Spinal cord (tissue), 10 donors: Measurements from ENCODE around the gene AGBL4. TPM values are rescaled to one million over a fixed set of nuclear protein-coding genes. Genes with fewer than 3 reads are reported as not detected.

Source experiments
- DNase-seq, 6 donors: peaks; one replicate each; pipeline versions ENCODE4 v3.0.0 to v3.0.0-alpha.2; 2013 to 2015; ENCODE audit warnings: low spot score in 6 of 6, low read depth in 4 of 6
- H3K27ac ChIP-seq: one replicate; pipeline ENCODE4 v1.5.1; 2013; ENCODE audit warnings: low read depth, low read length, control low read depth
- H3K27me3 ChIP-seq: one replicate; pipeline ENCODE4 v1.6.1; 2013; ENCODE audit warnings: low read length; ENCODE audit not compliant: control insufficient read depth, insufficient read depth
- H3K36me3 ChIP-seq: one replicate; pipeline ENCODE4 v1.6.1; 2013; ENCODE audit warnings: low read length; ENCODE audit not compliant: control insufficient read depth, insufficient read depth
- H3K4me1 ChIP-seq: one replicate; pipeline ENCODE4 v1.6.1; 2013; ENCODE audit warnings: low read length; ENCODE audit not compliant: control insufficient read depth, insufficient read depth
- H3K4me3 ChIP-seq: one replicate; pipeline ENCODE4 v1.5.1; 2013; ENCODE audit warnings: low read depth, low read length, control low read depth
- H3K9me3 ChIP-seq: one replicate; pipeline ENCODE4 v1.6.1; 2013; ENCODE audit warnings: low read length; ENCODE audit not compliant: control insufficient read depth, insufficient read depth
- WGBS: methylation state at CpG from one replicate; pipeline ENCODE4 v1.1.5; 2013; ENCODE audit warnings: missing lambda C conversion rate; ENCODE audit not compliant: insufficient coverage; 5-methylcytosine and 5-hydroxymethylcytosine counted together
- long read RNA-seq, 4 donors: transcript quantifications; one replicate each; lab custom pipeline, GENCODE V29; 2026
- polyA plus RNA-seq, 2 donors: library from polyadenylated mRNA; unstranded; fragments of 120-200 nt; gene quantifications; one replicate each; pipeline ENCODE4 v1.2.1, GENCODE V29; 2013; ENCODE audit not compliant: insufficient read length in 2 of 2
- total RNA-seq, 2 donors: library from RNA; depleted of rRNA in 1 of 2; stranded (reverse); fragments of 120-200 nt in 1 of 2; fragments of >200 nt in 1 of 2; gene quantifications; one replicate each; pipeline versions ENCODE4 v1.2.3 to v1.2.4, GENCODE V29; 2013 to 2014
- donor health status: healthy.

The AGBL4 gene
- total RNA-seq, result 1 to 10 TPM; 5.1 to 6.8 TPM
- polyA plus RNA-seq, result 1 to 10 TPM; 3.8 to 4.3 TPM
- long read RNA-seq, donor 1, result 0 reads
- long read RNA-seq, donor 2, result 0 reads
- long read RNA-seq, donor 3, result 0 reads
- long read RNA-seq, donor 4, result 0 reads

DNA sequence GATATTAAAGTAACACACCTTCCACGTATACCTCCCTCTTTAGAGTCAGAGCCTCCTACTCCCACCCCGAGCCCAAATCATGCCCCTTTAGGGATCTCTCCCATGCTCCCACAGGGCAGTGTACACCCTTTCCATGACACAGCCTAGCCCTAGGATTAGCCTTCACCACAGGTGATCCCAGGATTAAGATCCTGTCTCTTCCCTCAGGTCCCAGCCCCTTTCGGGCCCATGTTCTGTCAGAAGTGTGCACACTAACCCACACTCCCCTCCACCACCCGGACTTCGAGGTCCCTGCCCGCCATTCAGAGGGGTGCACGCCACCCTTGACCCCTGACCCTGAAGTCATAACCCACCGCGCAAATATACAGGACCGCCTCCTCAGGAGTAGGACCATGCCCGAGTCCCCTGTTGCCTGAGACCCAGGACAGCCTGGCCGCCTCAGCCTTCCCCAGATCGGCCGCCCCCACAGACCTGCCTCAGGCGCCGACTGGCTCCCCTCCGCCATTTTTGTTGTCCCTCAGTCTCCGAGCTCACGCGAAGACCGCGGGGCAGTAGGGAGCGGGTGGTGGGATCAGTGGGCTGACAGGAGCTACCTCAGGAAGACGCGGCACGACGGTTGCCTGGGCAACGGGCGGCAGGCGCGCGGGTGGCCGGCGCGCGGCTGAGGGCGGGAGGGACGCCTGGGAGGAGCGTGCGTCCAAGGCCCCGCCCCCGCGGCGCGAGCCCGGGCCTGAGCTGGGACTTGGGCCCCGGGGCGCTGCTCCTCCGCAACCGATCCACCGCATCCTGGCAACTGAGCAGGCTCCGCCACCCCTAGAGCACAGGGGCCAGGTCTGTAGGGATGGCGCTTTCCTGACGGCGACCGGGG is at the start of gene AGBL4:
Gene AGBL4, minus strand, starts transcription at position 663 of the 868 bp plus-strand sequence.
- no peak within 1 kb of the TSS for H3K27ac ChIP-seq
- peaks cover 9% of the 10 kb centered on the region for H3K4me1 ChIP-seq
- peak within 1 kb of the TSS; percentile 39 for H3K4me3 ChIP-seq
- H3K9me3 ChIP-seq, result no peaks in the 10 kb centered on the region
- H3K36me3 ChIP-seq, result no peaks in the 10 kb centered on the region
- DNase-seq, result peak; percentile 41 to 95 (median 66)
- H3K27me3 ChIP-seq, result peaks cover 2% of the 10 kb centered on the region
- 4% methylated on average over 56 of the region's 56 CpGs for WGBS

GRCh38 chr1:50066806-50067205 is 43.1 kb upstream of the AGBL4 start:
- Histone ChIP-seq H3K27me3 (no peaks in the 10 kb centered on the region), H3K9me3 (no peaks in the 10 kb centered on the region), H3K27ac (no peak overlapping the region), H3K36me3 (no peaks in the 10 kb centered on the region), H3K4me1 (no peaks in the 10 kb centered on the region), H3K4me3 (no peak overlapping the region)
- no peak for DNase-seq
- no CpG with 5 or more reads among the region's 1 CpG for WGBS

DNA sequence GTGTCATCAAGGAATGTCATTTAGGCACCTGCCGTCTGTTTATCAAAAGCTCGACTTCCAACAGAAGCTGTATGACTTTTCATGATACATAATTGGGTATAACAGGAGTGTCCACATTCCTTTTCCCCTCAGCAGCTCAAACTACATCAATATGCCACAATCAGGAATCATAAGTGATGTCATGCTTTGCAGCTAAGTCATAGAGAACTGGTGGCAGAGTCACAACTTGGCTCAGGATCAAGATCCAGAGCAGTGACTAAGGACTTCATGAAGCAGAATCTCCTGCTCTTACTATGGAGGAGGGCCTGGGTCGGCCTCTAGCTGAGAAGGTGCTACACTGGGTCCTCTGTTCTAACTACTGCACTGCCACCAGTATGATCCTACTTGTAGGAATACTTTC is 36.5 kb upstream of the AGBL4 start:
- no peaks in the 10 kb centered on the region for H3K9me3 ChIP-seq
- 86% methylated on average over 1 of the region's 3 CpGs for WGBS
- DNase-seq, result no peak

DNA sequence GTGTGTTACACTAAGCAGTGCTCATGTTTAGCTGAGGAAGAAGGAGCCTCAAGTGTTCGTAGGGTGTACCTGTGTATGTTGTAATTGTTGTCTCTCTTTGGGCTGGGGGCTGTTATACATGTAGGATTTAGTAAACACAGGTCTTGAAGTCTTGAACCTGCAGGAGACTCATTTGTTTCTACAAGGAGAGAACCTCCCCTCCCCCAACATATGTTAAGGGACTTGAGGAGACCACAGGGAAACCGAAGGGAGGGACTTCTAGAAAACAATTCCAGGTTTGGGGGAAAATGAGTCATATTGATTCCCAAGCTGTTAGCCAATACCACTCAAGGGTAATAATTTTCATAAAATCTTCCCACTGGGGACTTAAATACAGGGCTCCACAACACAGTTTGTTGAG is 25.0 kb upstream of the AGBL4 start:
- no CpG with 5 or more reads among the region's 2 CpGs for WGBS
- Histone ChIP-seq H3K36me3 (no peaks in the 10 kb centered on the region), H3K9me3 (no peaks in the 10 kb centered on the region), H3K27me3 (peaks cover 14% of the 10 kb centered on the region), H3K4me1 (peaks cover 9% of the 10 kb centered on the region), H3K4me3 (no peak overlapping the region), H3K27ac (no peak overlapping the region)
- no peak for DNase-seq

More for the DNA sequence above, 36.5 kb upstream of the AGBL4 start:
- Histone ChIP-seq H3K36me3 (no peaks in the 10 kb centered on the region), H3K27ac (no peak overlapping the region), H3K4me3 (no peak overlapping the region), H3K27me3 (no peaks in the 10 kb centered on the region), H3K4me1 (no peaks in the 10 kb centered on the region)

DNA sequence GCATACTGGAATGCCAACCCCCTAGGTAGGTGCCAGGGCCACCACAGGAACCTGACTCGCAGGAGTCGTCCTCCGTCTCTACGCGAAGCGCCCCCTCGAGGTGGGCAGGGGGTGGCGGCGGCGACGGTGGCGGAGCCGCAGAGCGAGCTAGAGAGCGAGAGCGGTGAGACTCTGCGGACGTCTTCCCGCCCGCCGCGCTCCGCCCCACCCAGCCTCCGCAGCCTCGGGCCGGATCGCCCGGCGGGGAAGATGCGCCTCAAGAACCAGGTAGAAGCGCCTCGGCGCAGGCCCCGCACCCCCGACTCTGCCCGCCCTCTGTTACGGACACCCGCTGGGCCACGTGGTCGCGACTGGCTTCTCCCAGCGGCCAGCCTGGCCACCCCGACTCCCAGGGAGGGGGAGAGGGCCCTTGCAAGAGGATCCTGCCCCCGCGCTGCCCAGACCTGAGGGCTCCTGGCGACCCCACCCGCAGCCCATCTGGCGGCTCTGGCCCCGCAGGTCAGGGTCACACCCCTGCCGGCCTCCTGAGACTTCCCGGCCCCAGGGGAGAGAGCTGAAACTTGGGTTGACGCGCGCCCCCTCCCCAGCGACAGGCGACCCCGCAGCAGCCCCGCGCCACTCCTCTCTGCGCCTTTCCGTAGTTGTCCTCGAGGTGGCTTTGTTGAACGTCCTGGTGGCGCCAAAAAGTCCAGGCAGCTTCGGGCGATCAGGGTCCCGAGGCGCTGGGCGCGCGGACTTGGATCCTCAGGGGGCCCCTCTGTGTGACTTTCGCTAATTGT is 24.4 kb upstream of the AGBL4 start:
- Histone ChIP-seq H3K27me3 (peaks cover 14% of the 10 kb centered on the region), H3K27ac (no peak overlapping the region), H3K4me3 (peak overlapping the region; percentile 22), H3K9me3 (no peaks in the 10 kb centered on the region), H3K4me1 (peaks cover 9% of the 10 kb centered on the region), H3K36me3 (no peaks in the 10 kb centered on the region)
- peak in 2 of 6 donors; percentile 79 to 85 for DNase-seq
- WGBS, result 1% methylated on average over 71 of the region's 72 CpGs

DNA sequence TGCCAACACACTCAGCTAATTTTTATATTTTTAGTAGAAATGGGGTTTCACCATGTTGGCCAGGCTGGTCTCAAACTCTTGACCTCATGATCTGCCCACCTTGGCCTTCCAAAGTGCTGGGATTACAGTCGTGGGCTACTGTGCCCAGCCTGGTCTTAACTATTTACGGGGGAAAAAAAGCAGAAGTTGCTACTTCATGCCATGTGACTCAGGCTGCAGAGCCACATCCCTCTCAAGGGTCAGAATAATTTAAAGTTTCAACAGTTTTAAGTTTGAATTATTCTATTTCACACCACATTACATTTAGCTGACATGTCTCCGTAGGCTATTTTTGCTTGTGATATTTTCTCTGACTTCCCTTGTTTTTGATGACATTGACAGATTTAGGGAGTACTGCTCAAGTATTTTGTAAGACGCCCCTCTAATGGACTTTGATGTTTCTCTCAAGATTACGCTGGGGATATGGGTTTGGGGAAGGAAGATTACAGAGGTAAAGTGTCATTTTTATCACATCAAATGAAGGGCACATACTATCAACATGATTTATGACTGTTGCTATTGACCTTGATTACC is 14.6 kb upstream of the AGBL4 start:
- Histone ChIP-seq H3K9me3 (no peaks in the 10 kb centered on the region), H3K4me1 (no peaks in the 10 kb centered on the region), H3K27me3 (no peaks in the 10 kb centered on the region), H3K36me3 (no peaks in the 10 kb centered on the region), H3K27ac (no peak overlapping the region), H3K4me3 (no peak overlapping the region)
- no peak for DNase-seq
- 81% methylated on average over 3 of the region's 5 CpGs for WGBS

DNA sequence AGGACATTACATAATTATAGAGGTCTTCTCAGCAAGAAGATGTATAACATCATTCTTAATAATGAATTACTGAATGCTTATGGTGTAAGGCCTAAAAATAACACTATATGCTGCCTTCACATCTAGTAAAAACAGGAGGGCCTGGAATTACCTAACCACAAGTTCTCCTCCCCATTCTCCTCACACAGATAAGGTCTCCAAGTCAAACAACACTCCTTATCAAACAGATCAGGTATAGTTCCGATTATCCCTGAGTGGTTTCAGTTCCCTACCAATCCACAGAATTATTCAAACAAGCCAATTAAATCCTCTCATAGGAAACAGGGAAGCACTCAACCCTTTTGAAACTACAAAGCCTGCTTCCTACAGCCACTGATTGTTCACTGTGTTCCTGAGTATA is 4.0 kb upstream of the AGBL4 start:
- H3K27ac ChIP-seq, result no peak overlapping the region
- no peaks in the 10 kb centered on the region for H3K9me3 ChIP-seq
- no peak for DNase-seq
- 100% methylated on average over 1 of the region's 1 CpG for WGBS
- H3K4me3 ChIP-seq, result no peak overlapping the region
- H3K4me1 ChIP-seq, result peaks cover 9% of the 10 kb centered on the region
- H3K27me3 ChIP-seq, result peaks cover 2% of the 10 kb centered on the region
- no peaks in the 10 kb centered on the region for H3K36me3 ChIP-seq

GRCh38 chr1:49995734-49996133 is 28.0 kb downstream of the AGBL4 start:
- no peak overlapping the region for H3K4me3 ChIP-seq
- WGBS, result 55% methylated on average over 1 of the region's 1 CpG
- H3K36me3 ChIP-seq, result no peaks in the 10 kb centered on the region
- H3K4me1 ChIP-seq, result no peaks in the 10 kb centered on the region
- H3K27me3 ChIP-seq, result no peaks in the 10 kb centered on the region
- no peak overlapping the region for H3K27ac ChIP-seq
- DNase-seq, result no peak
- H3K9me3 ChIP-seq, result peaks cover 2% of the 10 kb centered on the region

DNA sequence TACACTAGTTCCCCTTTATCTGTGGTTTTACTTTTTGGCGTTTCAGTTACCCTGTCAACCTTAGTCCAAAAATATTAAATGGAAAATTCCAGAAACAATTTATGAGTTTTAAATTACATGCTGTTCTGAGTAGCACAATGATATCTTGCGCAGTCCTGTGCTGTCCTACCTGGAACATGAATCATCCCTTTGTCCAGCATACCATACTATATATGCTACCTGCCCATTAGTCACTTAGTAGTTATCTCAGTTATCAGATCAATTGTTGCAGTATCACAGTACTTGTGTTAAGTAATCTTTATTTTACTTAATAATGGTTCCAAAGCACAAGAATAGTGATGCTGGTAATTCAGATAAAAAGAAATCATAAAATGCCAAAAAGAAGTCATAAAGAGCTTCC is 52.7 kb downstream of the AGBL4 start:
- WGBS, result no CpG with 5 or more reads among the region's 2 CpGs
- Histone ChIP-seq H3K9me3 (no peaks in the 10 kb centered on the region), H3K27ac (no peak overlapping the region), H3K4me1 (no peaks in the 10 kb centered on the region), H3K36me3 (no peaks in the 10 kb centered on the region), H3K27me3 (no peaks in the 10 kb centered on the region), H3K4me3 (no peak overlapping the region)
- DNase-seq, result no peak
